Hematopoietic multipotent progenitor cell (in vitro differentiated cells): Measurements from ENCODE around the gene PLD5. TPM values are rescaled to one million over a fixed set of nuclear protein-coding genes. Genes with fewer than 3 reads are reported as not detected.
"Not testable (repeated sequence)": the region's sequence is repeated elsewhere in the genome, so short reads cannot be mapped to it uniquely, and the experiment has no call there.

Experiments
- DNase-seq, 3 donors: peaks; one replicate each; pipeline ENCODE4 v3.0.0-alpha.2; 2011 to 2015; ENCODE audit warnings: low read depth in 2 of 3, low spot score in 2 of 3
- total RNA-seq: library from RNA; depleted of rRNA; stranded (reverse); fragments of >200 nt; gene quantifications from one replicate; pipeline ENCODE4 v1.2.3, GENCODE V29; 2012

PLD5 gene
- total RNA-seq, 1 donor, result not detected

GRCh38 chr1:242288067-242288466, 236.4 kb downstream of the PLD5 start:
- not testable (repeated sequence) for DNase-seq

GRCh38 chr1:242282758-242283485, 241.6 kb downstream of the PLD5 start:
- not testable (repeated sequence) for DNase-seq

GRCh38 chr1:242278406-242278805, 246.1 kb downstream of the PLD5 start:
- not testable (repeated sequence) for DNase-seq

GRCh38 chr1:242276769-242277168, 247.7 kb downstream of the PLD5 start:
- DNase-seq, result not testable (repeated sequence)

- DNase-seq, result not testable (repeated sequence)
Observed at GRCh38 chr1:242267004-242267403, 257.5 kb downstream of the PLD5 start.

- DNase-seq, result not testable (repeated sequence)
Observed at GRCh38 chr1:242264419-242264818, 260.1 kb downstream of the PLD5 start.

GRCh38 chr1:242245255-242245654, 279.2 kb downstream of the PLD5 start:
- no peak for DNase-seq

- DNase-seq, result no peak
Observed at GRCh38 chr1:242243472-242243871, 281.0 kb downstream of the PLD5 start.

GRCh38 chr1:242242983-242243382, 281.5 kb downstream of the PLD5 start:
- DNase-seq, result no peak

- DNase-seq, result no peak
Observed at GRCh38 chr1:242241936-242242335, 282.6 kb downstream of the PLD5 start.

- DNase-seq, result no peak
Observed at GRCh38 chr1:242240691-242241090, 283.8 kb downstream of the PLD5 start.

- DNase-seq, result no peak
Observed at GRCh38 chr1:242240077-242240476, 284.4 kb downstream of the PLD5 start.

- no peak for DNase-seq
Observed at GRCh38 chr1:242239398-242239797, 285.1 kb downstream of the PLD5 start.

- no peak for DNase-seq
Observed at GRCh38 chr1:242237051-242237450, 287.4 kb downstream of the PLD5 start.

GRCh38 chr1:242228991-242229390, 295.5 kb downstream of the PLD5 start:
- DNase-seq, result no peak

GRCh38 chr1:242225767-242226573, 298.5 kb downstream of the PLD5 start:
- DNase-seq, result no peak

- not testable (repeated sequence) for DNase-seq
Observed at GRCh38 chr1:242224878-242225766, 299.4 kb downstream of the PLD5 start.

- no peak for DNase-seq
Observed at GRCh38 chr1:242224461-242224860, 300.0 kb downstream of the PLD5 start.

- no peak for DNase-seq
Observed at GRCh38 chr1:242219905-242220304, 304.6 kb downstream of the PLD5 start.

GRCh38 chr1:242219298-242219901, 305.1 kb downstream of the PLD5 start:
- DNase-seq, result no peak
